Endodermal cell (in vitro differentiated cells): Measurements from ENCODE around the gene CPE. TPM values are rescaled to one million over a fixed set of nuclear protein-coding genes. Genes with fewer than 3 reads are reported as not detected.

Source experiments
- DNase-seq: peaks from one replicate; pipeline ENCODE4 v3.0.0-alpha.2; 2017
- H3K27ac ChIP-seq: 2 replicates; pipeline ENCODE4 v1.5.1; 2013; ENCODE audit warnings: mild to moderate bottlenecking, low read depth, low read length, moderate library complexity
- H3K27me3 ChIP-seq: 2 replicates; pipeline ENCODE4 v1.6.1; 2013; ENCODE audit warnings: mild to moderate bottlenecking, low read length, moderate library complexity; ENCODE audit not compliant: insufficient read depth, control insufficient read depth, poor library complexity, severe bottlenecking
- H3K36me3 ChIP-seq: 2 replicates; pipeline ENCODE4 v1.7.0; 2013; ENCODE audit warnings: mild to moderate bottlenecking, low read length, moderate library complexity; ENCODE audit not compliant: control insufficient read depth, insufficient read depth
- H3K4me1 ChIP-seq: one replicate; pipeline ENCODE4 v1.7.0; 2013; ENCODE audit warnings: low read length; ENCODE audit not compliant: control insufficient read depth, insufficient read depth
- H3K4me3 ChIP-seq: 2 replicates; pipeline ENCODE4 v1.5.1; 2013; ENCODE audit warnings: mild to moderate bottlenecking, low read length, moderate library complexity
- H3K9ac ChIP-seq: 2 replicates; pipeline ENCODE4 v1.6.1; 2013; ENCODE audit warnings: mild to moderate bottlenecking, low read length, moderate library complexity; ENCODE audit not compliant: poor library complexity, severe bottlenecking; ENCODE audit errors: extremely low read depth
- H3K9me3 ChIP-seq: 2 replicates; pipeline ENCODE4 v1.6.1; 2013; ENCODE audit warnings: mild to moderate bottlenecking, low read length, moderate library complexity; ENCODE audit not compliant: control insufficient read depth
- H3K27ac Mint-ChIP-seq: 2 replicates; pipeline ENCODE4 v1.8.0; 2020; ENCODE audit warnings: mixed read lengths
- H3K27me3 Mint-ChIP-seq: 2 replicates; pipeline ENCODE4 v1.8.0; 2021; ENCODE audit warnings: mild to moderate bottlenecking, mixed read lengths; ENCODE audit not compliant: insufficient read depth
- H3K36me3 Mint-ChIP-seq: 2 replicates; pipeline ENCODE4 v1.8.0; 2020; ENCODE audit warnings: low read depth, mixed read lengths
- H3K4me1 Mint-ChIP-seq: 2 replicates; pipeline ENCODE4 v1.8.0; 2020; ENCODE audit warnings: mixed read lengths
- H3K4me3 Mint-ChIP-seq: 2 replicates; pipeline ENCODE4 v1.8.0; 2020; ENCODE audit warnings: mild to moderate bottlenecking, moderate library complexity, mixed read lengths
- H3K9me3 Mint-ChIP-seq: 2 replicates; pipeline ENCODE4 v1.8.0; 2020; ENCODE audit warnings: mild to moderate bottlenecking, mixed read lengths
- CTCF ChIP-seq: fragments of 200-600 bp; sonication (generic); conservative IDR thresholded peaks from 2 replicates; pipeline ENCODE4 v1.5.0; 2021; ENCODE audit warnings: antibody characterized with exemption, mild to moderate bottlenecking
- WGBS, 2 experiments: methylation state at CpG; one replicate each; pipeline versions ENCODE4 v1.1.5 to v1.1.7; 2013; ENCODE audit warnings: missing lambda C conversion rate in 2 of 2, mixed read lengths in 1 of 2; ENCODE audit not compliant: insufficient coverage in 1 of 2, insufficient read length in 1 of 2; 5-methylcytosine and 5-hydroxymethylcytosine counted together
- total RNA-seq, 2 donors: library from RNA; stranded (reverse); fragmentation: NEBNext Ultra II Directional in 1 of 2; extraction: Animal tissue kit (Norgen Biotek cat#: 25700) in 1 of 2; gene quantifications; 2 replicates in 1 of 2; 3 replicates in 1 of 2; pipeline ENCODE4 v1.2.1, GENCODE V29; 2021

CPE gene
- total RNA-seq, 2 donors from 2014 or later: 237 to 298 TPM

- no peak for DNase-seq
- Mint-ChIP-seq H3K4me1 (peaks cover 9% of the 10 kb centered on the region), H3K27me3 (no peaks in the 10 kb centered on the region), H3K27ac (no peak overlapping the region), H3K36me3 (no peaks in the 10 kb centered on the region), H3K9me3 (no peaks in the 10 kb centered on the region), H3K4me3 (no peak overlapping the region)
- WGBS, 2 experiments: 86 to 100% methylated on average over 1 of the region's 1 CpG
- no peak overlapping the region for H3K27ac ChIP-seq
- H3K27me3 ChIP-seq: no peaks in the 10 kb centered on the region
- TF ChIP-seq CTCF: no peak
- no peaks in the 10 kb centered on the region for H3K4me1 ChIP-seq
- no peaks in the 10 kb centered on the region for H3K9me3 ChIP-seq
- H3K36me3 ChIP-seq: no peaks in the 10 kb centered on the region
- H3K4me3 ChIP-seq: no peak overlapping the region
- H3K9ac ChIP-seq: no peak overlapping the region
These were observed 10.7 kb upstream of the CPE start for GRCh38 chr4:165368114-165368513.

- Mint-ChIP-seq H3K27ac (no peak overlapping the region), H3K36me3 (no peaks in the 10 kb centered on the region), H3K9me3 (no peaks in the 10 kb centered on the region), H3K27me3 (no peaks in the 10 kb centered on the region), H3K4me3 (no peak overlapping the region), H3K4me1 (peaks cover 8% of the 10 kb centered on the region)
- WGBS, 2 experiments: 94 to 100% methylated on average over 1 of the region's 1 CpG
- TF ChIP-seq CTCF: no peak
- Histone ChIP-seq H3K9me3 (no peaks in the 10 kb centered on the region), H3K4me3 (no peak overlapping the region), H3K4me1 (no peaks in the 10 kb centered on the region), H3K36me3 (no peaks in the 10 kb centered on the region), H3K9ac (no peak overlapping the region), H3K27me3 (no peaks in the 10 kb centered on the region), H3K27ac (no peak overlapping the region)
- DNase-seq: no peak
These were observed 10.2 kb upstream of the CPE start for GRCh38 chr4:165368567-165368966.

- no peaks in the 10 kb centered on the region for H3K9me3 Mint-ChIP-seq
- DNase-seq: no peak
- 82 to 85% methylated on average over 5 of the region's 5 CpGs for WGBS, 2 experiments
- no peaks in the 10 kb centered on the region for H3K27me3 Mint-ChIP-seq
- H3K4me3 ChIP-seq: no peak overlapping the region
- H3K9ac ChIP-seq: no peak overlapping the region
- H3K27me3 ChIP-seq: no peaks in the 10 kb centered on the region
- H3K27ac Mint-ChIP-seq: no peak overlapping the region
- no peaks in the 10 kb centered on the region for H3K9me3 ChIP-seq
- no peak for TF ChIP-seq CTCF
- H3K36me3 Mint-ChIP-seq: no peaks in the 10 kb centered on the region
- no peaks in the 10 kb centered on the region for H3K36me3 ChIP-seq
- H3K4me3 Mint-ChIP-seq: no peak overlapping the region
- peaks cover 5% of the 10 kb centered on the region for H3K4me1 Mint-ChIP-seq
- no peaks in the 10 kb centered on the region for H3K4me1 ChIP-seq
- no peak overlapping the region for H3K27ac ChIP-seq
These were observed 9.3 kb upstream of the CPE start for GRCh38 chr4:165369522-165369921.
